IMR-90 (cell line): ENCODE measurements around the gene FARSB. TPM values are rescaled to one million over a fixed set of nuclear protein-coding genes. Genes with fewer than 3 reads are reported as not detected.

Experiments used
- ATAC-seq: fragments of 200-7000 bp; cut with Tn5 transposase; 2 replicates; pipeline ENCODE4 v1.9.1; 2020; ENCODE audit warnings: low read depth, mild to moderate bottlenecking, moderate library complexity
- BruUV-seq: library from RNA; stranded (reverse); fragments of 400-500 nt; replicated peaks from 2 replicates; lab custom pipeline; 2021; lab: Mats Ljungman, UMichigan
- CTCF ChIA-PET: fragments of 300-600 bp; formaldehyde crosslinking; extraction: SDS; loops from one replicate; lab custom pipeline; 2021; ENCODE audit warnings: antibody characterized with exemption; lab: Yijun Ruan, JAX
- POLR2A ChIA-PET: fragments of 300-600 bp; sonication (Branson Sonifier 250); formaldehyde crosslinking; loops from one replicate; lab custom pipeline; 2022; ENCODE audit warnings: antibody characterized with exemption; ENCODE audit not compliant: unreplicated experiment; lab: Charles Lee
- DNase-seq: peaks from one replicate; pipeline ENCODE4 v3.0.0; 2013
- H2AFZ ChIP-seq: replicated peaks from 2 replicates; pipeline ENCODE3; 2013; ENCODE audit warnings: low read length, mild to moderate bottlenecking; ENCODE audit not compliant: poor library complexity
- H2AK5ac ChIP-seq: 2 replicates; pipeline ENCODE4 v1.6.1; 2013; ENCODE audit warnings: low read depth, low read length, inconsistent platforms
- H2AK9ac ChIP-seq: replicated peaks from 2 replicates; pipeline ENCODE3; 2013; ENCODE audit warnings: mild to moderate bottlenecking, low read depth, low read length, moderate library complexity; ENCODE audit not compliant: poor library complexity
- H2BK120ac ChIP-seq: 2 replicates; pipeline ENCODE4 v1.6.1; 2013; ENCODE audit warnings: low read depth, low read length, inconsistent platforms
- H2BK15ac ChIP-seq: 3 replicates; pipeline ENCODE4 v1.6.1; 2013; ENCODE audit warnings: low read depth, low read length, inconsistent platforms
- H2BK20ac ChIP-seq: 2 replicates; pipeline ENCODE4 v1.6.1; 2013; ENCODE audit warnings: low read depth, mild to moderate bottlenecking, inconsistent platforms, low read length, moderate library complexity
- H2BK5ac ChIP-seq: 2 replicates; pipeline ENCODE4 v1.6.1; 2013; ENCODE audit warnings: mild to moderate bottlenecking, low read depth, low read length, inconsistent platforms; ENCODE audit not compliant: poor library complexity, severe bottlenecking
- H3K14ac ChIP-seq: replicated peaks from 2 replicates; pipeline ENCODE4 v1.6.1; 2013; ENCODE audit warnings: low read depth, low read length, inconsistent platforms
- H3K18ac ChIP-seq: 2 replicates; pipeline ENCODE4 v1.6.1; 2013; ENCODE audit warnings: low read depth, low read length, control low read depth
- H3K23ac ChIP-seq: 2 replicates; pipeline ENCODE4 v1.6.1; 2013; ENCODE audit warnings: low read depth, low read length, inconsistent platforms
- H3K27ac ChIP-seq: 2 replicates; pipeline ENCODE4 v1.5.1; 2013; ENCODE audit warnings: mild to moderate bottlenecking, control low read depth, low read length; ENCODE audit not compliant: insufficient read depth
- H3K27me3 ChIP-seq: 2 replicates; pipeline ENCODE4 v1.6.1; 2013; ENCODE audit warnings: low read length; ENCODE audit not compliant: control insufficient read depth, insufficient read depth
- H3K36me3 ChIP-seq: 2 replicates; pipeline ENCODE4 v1.6.1; 2013; ENCODE audit warnings: low read length, mixed read lengths; ENCODE audit not compliant: control insufficient read depth, insufficient read depth
- H3K4ac ChIP-seq: 2 replicates; pipeline ENCODE4 v1.6.1; 2013; ENCODE audit warnings: low read depth, low read length, inconsistent platforms
- H3K4me1 ChIP-seq: 2 replicates; pipeline ENCODE4 v1.6.1; 2013; ENCODE audit warnings: low read length, mixed read lengths; ENCODE audit not compliant: control insufficient read depth, insufficient read depth
- H3K4me2 ChIP-seq: 2 replicates; pipeline ENCODE4 v1.6.1; 2013; ENCODE audit warnings: low read depth, mild to moderate bottlenecking, control low read depth, low read length, moderate library complexity
- H3K4me3 ChIP-seq: 2 replicates; pipeline ENCODE4 v1.5.1; 2013; ENCODE audit warnings: low read depth, mild to moderate bottlenecking, control low read depth, low read length, moderate library complexity; ENCODE audit not compliant: insufficient read depth
- H3K56ac ChIP-seq: 2 replicates; pipeline ENCODE4 v1.6.1; 2013; ENCODE audit warnings: low read length, inconsistent platforms; ENCODE audit not compliant: insufficient read depth; ENCODE audit errors: extremely low read depth
- H3K79me1 ChIP-seq, 2 experiments: 2 replicates each; pipeline ENCODE4 v1.6.1; 2013; ENCODE audit warnings: low read length in 2 of 2, inconsistent platforms in 1 of 2, low read depth in 1 of 2
- H3K9ac ChIP-seq: 2 replicates; pipeline ENCODE4 v1.6.1; 2013; ENCODE audit warnings: low read depth, low read length, control low read depth
- H3K9me1 ChIP-seq: 2 replicates; pipeline ENCODE4 v1.6.1; 2013; ENCODE audit warnings: low read length, inconsistent platforms; ENCODE audit not compliant: insufficient read depth
- H3K9me3 ChIP-seq: 2 replicates; pipeline ENCODE4 v1.6.1; 2013; ENCODE audit warnings: low read length; ENCODE audit not compliant: control insufficient read depth, insufficient read depth
- H4K20me1 ChIP-seq: 2 replicates; pipeline ENCODE4 v1.6.1; 2013; ENCODE audit warnings: low read length, inconsistent platforms; ENCODE audit not compliant: insufficient read depth
- H4K5ac ChIP-seq: 2 replicates; pipeline ENCODE4 v1.6.1; 2013; ENCODE audit warnings: mild to moderate bottlenecking, low read depth, low read length, control low read depth
- H4K8ac ChIP-seq, 2 experiments: 2 replicates each; pipeline ENCODE4 v1.6.1; 2013; ENCODE audit warnings: low read depth in 2 of 2, low read length in 2 of 2, control low read depth in 1 of 2, inconsistent platforms in 1 of 2
- H4K91ac ChIP-seq: 2 replicates; pipeline ENCODE4 v1.6.1; 2013; ENCODE audit warnings: low read depth, low read length, inconsistent platforms; ENCODE audit not compliant: insufficient read depth
- BHLHE40 ChIP-seq: fragments of 150-350 bp; IDR thresholded peaks from 2 replicates; pipeline ENCODE4 v1.6.1; 2016; ENCODE audit warnings: mild to moderate bottlenecking, low read depth, low read length
- FOS ChIP-seq: fragments of 150-350 bp; IDR thresholded peaks from 2 replicates; pipeline ENCODE4 v1.6.1; 2016; ENCODE audit warnings: low read depth, low read length
- MAFK ChIP-seq: IDR thresholded peaks from 2 replicates; pipeline ENCODE4 v1.6.1; 2012; ENCODE audit warnings: low read depth, low read length, improper control_type of control experiment
- NFE2L2 ChIP-seq: fragments of 150-350 bp; IDR thresholded peaks from 2 replicates; pipeline ENCODE4 v1.6.1; 2016; ENCODE audit warnings: low read depth, mild to moderate bottlenecking, low read length
- RAD21 ChIP-seq: IDR thresholded peaks from 2 replicates; pipeline ENCODE4 v1.6.1; 2012; ENCODE audit warnings: low read length, improper control_type of control experiment
- RFX5 ChIP-seq: IDR thresholded peaks from 2 replicates; pipeline ENCODE4 v1.8.0; 2012; ENCODE audit warnings: low read depth, mild to moderate bottlenecking, low read length, moderate library complexity
- SMC3 ChIP-seq: fragments of 150-350 bp; IDR thresholded peaks from 2 replicates; pipeline ENCODE4 v1.6.1; 2016; ENCODE audit warnings: low read depth, mild to moderate bottlenecking, antibody characterized with exemption, low read length, moderate library complexity
- dilution Hi-C: fragments of 300-500 bp; cut with HindIII; formaldehyde crosslinking; loops from one replicate; pipeline ENCODE4 v1.14.3; 2018; ENCODE audit warnings: low sequenced_read_pairs; ENCODE audit not compliant: unreplicated experiment
- in situ Hi-C: fragments of 300-500 bp; cut with MboI; formaldehyde crosslinking; loops from 3 replicates; pipeline ENCODE4 v1.14.3; 2019; ENCODE audit warnings: low sequenced_read_pairs, inconsistent platforms, mixed read lengths
- intact Hi-C: fragments of 100-400 bp; cut with micrococcal nuclease; formaldehyde crosslinking; loops from 2 replicates; pipeline ENCODE4 v1.10.0; 2022
- polyA plus RNA-seq, 3 experiments: library from polyadenylated mRNA; depleted of rRNA; stranded (reverse); fragments of >200 nt; gene quantifications; 2 replicates each; pipeline ENCODE4 v1.2.3, GENCODE V29; 2012; ENCODE audit warnings: low replicate concordance in 1 of 3
- total RNA-seq: library from RNA; depleted of rRNA; stranded (reverse); fragments of >200 nt; gene quantifications from 2 replicates; pipeline ENCODE4 v1.2.3, GENCODE V29; 2012

Gene FARSB
- total and polyA plus RNA-seq, 2 of the 4 experiments (the other 2 are of a cell fraction) = 21.1 to 32.5 TPM

GRCh38 chr2:222653280-222653679, 2.6 kb downstream of the FARSB start:
- H2AFZ ChIP-seq = no peak overlapping the region
- dilution Hi-C loops = no loop called here

More at GRCh38 chr2:222653280-222653679, 2.6 kb downstream of the FARSB start:
- Histone ChIP-seq H3K27me3 (no peaks in the 10 kb centered on the region), H2BK5ac (no peak overlapping the region), H3K4me2 (no peak overlapping the region), H3K18ac (no peak overlapping the region), H3K56ac (no peak overlapping the region), H4K8ac (no peak overlapping the region), H3K27ac (no peak overlapping the region), H4K91ac (no peak overlapping the region), H2BK120ac (no peak overlapping the region), H3K14ac (no peak overlapping the region), H2AK5ac (no peak overlapping the region), H3K4ac (no peak overlapping the region), H3K4me1 (no peaks in the 10 kb centered on the region; the same call in 1 of the 2 replicates), H3K79me1 (peaks cover 42 to 56% of the 10 kb centered on the region in 2 experiments), H3K36me3 (peaks cover 2% of the 10 kb centered on the region), H3K23ac (no peak overlapping the region), H3K4me3 (no peak overlapping the region), H3K9ac (no peak overlapping the region), H4K20me1 (0 out of 2 replicates have a peak, but pooled peaks cover 3% of the 10 kb centered on the region), H3K9me3 (no peaks in the 10 kb centered on the region), H3K9me1 (peaks cover 8% of the 10 kb centered on the region), H2BK15ac (no peak overlapping the region), H2BK20ac (no peak overlapping the region), H4K5ac (no peak overlapping the region), H2AK9ac (no peak overlapping the region)
- DNase-seq = no peak
- CTCF ChIA-PET = no interaction called here
- intact Hi-C loops (no loop called here), in situ Hi-C loops (no loop called here)
- ATAC-seq = no peak
- POLR2A ChIA-PET = no interaction called here
- no TSS peak for BruUV-seq
- TF ChIP-seq RAD21 (no peak), NFE2L2 (no peak), FOS (no peak), SMC3 (no peak), RFX5 (no peak), MAFK (no peak), BHLHE40 (no peak)
